PC-3 (cell line): ENCODE data around the gene PLXNA4. TPM values are rescaled to one million over a fixed set of nuclear protein-coding genes. Genes with fewer than 3 reads are reported as not detected.

Experiments used
- ATAC-seq: fragments of 200-7000 bp; cut with Tn5 transposase; 2 replicates; pipeline ENCODE4 v1.9.1; 2020; ENCODE audit warnings: mild to moderate bottlenecking, moderate library complexity
- BruUV-seq: library from RNA; stranded (reverse); fragments of 400-500 nt; replicated peaks from 2 replicates; lab custom pipeline; 2021; lab: Mats Ljungman, UMichigan
- CTCF ChIA-PET: fragments of 300-600 bp; sonication (Branson Sonifier 250); formaldehyde crosslinking; loops from one replicate; lab custom pipeline; 2022; ENCODE audit warnings: antibody characterized with exemption; lab: Charles Lee
- POLR2A ChIA-PET: fragments of 300-600 bp; sonication (Branson Sonifier 250); formaldehyde crosslinking; loops from one replicate; lab custom pipeline; 2022; ENCODE audit warnings: antibody characterized with exemption; ENCODE audit not compliant: unreplicated experiment; lab: Charles Lee
- DNase-seq: peaks from one replicate; pipeline ENCODE4 v3.0.0-alpha.2; 2015
- H2AFZ ChIP-seq: fragments of 300-600 bp; sonication (generic); 2 replicates; pipeline ENCODE4 v1.6.0; 2016; ENCODE audit warnings: antibody characterized with exemption, low read length
- H3F3A ChIP-seq: fragments of 300-600 bp; sonication (generic); one replicate; pipeline ENCODE4 v1.6.0; 2017; ENCODE audit warnings: antibody characterized with exemption, low read length, control low read depth, mild to moderate bottlenecking; ENCODE audit not compliant: unreplicated experiment
- H3K27ac ChIP-seq: fragments of 300-600 bp; sonication (generic); 2 replicates; pipeline ENCODE4 v1.5.1; 2016; ENCODE audit warnings: mild to moderate bottlenecking, low read length
- H3K27me3 ChIP-seq: fragments of 300-600 bp; sonication (generic); 2 replicates; pipeline ENCODE4 v1.6.1; 2016; ENCODE audit warnings: low read length, mixed read lengths
- H3K36me3 ChIP-seq: fragments of 300-600 bp; sonication (generic); 2 replicates; pipeline ENCODE4 v1.6.1; 2016; ENCODE audit warnings: low read depth, mixed run types, low read length, mixed read lengths
- H3K4me1 ChIP-seq: fragments of 300-600 bp; sonication (generic); 2 replicates; pipeline ENCODE4 v1.5.1; 2016; ENCODE audit warnings: low read length; ENCODE audit not compliant: insufficient read depth
- H3K4me2 ChIP-seq: fragments of 300-600 bp; sonication (generic); 2 replicates; pipeline ENCODE4 v1.6.0; 2016; ENCODE audit warnings: low read length
- H3K4me3 ChIP-seq: fragments of 300-600 bp; sonication (generic); 2 replicates; pipeline ENCODE4 v1.5.1; 2016; ENCODE audit warnings: mild to moderate bottlenecking, low read length, mixed read lengths
- H3K79me2 ChIP-seq: fragments of 300-600 bp; sonication (generic); 2 replicates; pipeline ENCODE4 v1.6.1; 2017; ENCODE audit warnings: low read length, mixed read lengths
- H3K9ac ChIP-seq: fragments of 300-600 bp; sonication (generic); 2 replicates; pipeline ENCODE4 v1.6.0; 2016; ENCODE audit warnings: mild to moderate bottlenecking, low read length
- H3K9me2 ChIP-seq: fragments of 300-600 bp; sonication (generic); replicated peaks from 2 replicates; pipeline ENCODE4 v1.6.1; 2016; ENCODE audit warnings: mixed run types, low read length, mixed read lengths
- H3K9me3 ChIP-seq: fragments of 300-600 bp; sonication (generic); 2 replicates; pipeline ENCODE4 v1.6.1; 2016; ENCODE audit warnings: low read length, mixed read lengths
- H4K20me1 ChIP-seq: fragments of 300-600 bp; sonication (generic); 2 replicates; pipeline ENCODE4 v1.6.1; 2016; ENCODE audit warnings: low read length, mixed read lengths
- EZH2 ChIP-seq: fragments of 300-600 bp; sonication (generic); IDR thresholded peaks from one replicate; pipeline ENCODE4 v1.6.1; 2017; ENCODE audit warnings: antibody characterized with exemption, mild to moderate bottlenecking, low read length; ENCODE audit not compliant: unreplicated experiment
- EZH2phosphoT487 ChIP-seq: fragments of 300-600 bp; sonication (generic); IDR thresholded peaks from 2 replicates; pipeline ENCODE4 v1.6.1; 2018; ENCODE audit warnings: mild to moderate bottlenecking, antibody characterized with exemption, low read length, borderline replicate concordance
- intact Hi-C: fragments of 100-400 bp; cut with micrococcal nuclease; formaldehyde crosslinking; loops from 2 replicates; pipeline ENCODE4 v1.9.0; 2023
- total RNA-seq: library from RNA; depleted of rRNA; stranded (reverse); fragments of >200 nt; gene quantifications from 2 replicates; pipeline ENCODE4 v1.2.3, GENCODE V29; 2014
- TF ChIP-seq, protein P1 (sequence below): fragments of 300-600 bp; sonication (generic); conservative IDR thresholded peaks from 2 replicates; pipeline ENCODE4 v1.5.1; 2017; ENCODE audit warnings: antibody characterized with exemption, low read depth, mild to moderate bottlenecking, low read length

Gene PLXNA4
- total RNA-seq, 1 experiment from 2014 or later: 1.2 TPM

- Histone ChIP-seq H3K27me3 (no peaks in the 10 kb centered on the region), H3K4me3 (no peak overlapping the region), H3K9me2 (no peaks in the 10 kb centered on the region), H3K9ac (no peak overlapping the region), H3F3A (no peaks in the 10 kb centered on the region), H3K4me2 (no peak overlapping the region), H3K79me2 (no peaks in the 10 kb centered on the region), H3K4me1 (no peaks in the 10 kb centered on the region), H3K36me3 (no peaks in the 10 kb centered on the region), H2AFZ (no peak overlapping the region), H3K27ac (no peak overlapping the region), H4K20me1 (no peaks in the 10 kb centered on the region), H3K9me3 (no peaks in the 10 kb centered on the region)
- intact Hi-C loops: no loop called here
- BruUV-seq: no TSS peak
- DNase-seq (no peak), ATAC-seq (no peak)
- no peak for TF ChIP-seq EZH2phosphoT487
- no peak for TF ChIP-seq EZH2
- CTCF ChIA-PET: no interaction called here
- POLR2A ChIA-PET: no interaction called here
Observed at GRCh38 chr7:132504852-132505251, 71.4 kb downstream of the PLXNA4 start.

DNA sequence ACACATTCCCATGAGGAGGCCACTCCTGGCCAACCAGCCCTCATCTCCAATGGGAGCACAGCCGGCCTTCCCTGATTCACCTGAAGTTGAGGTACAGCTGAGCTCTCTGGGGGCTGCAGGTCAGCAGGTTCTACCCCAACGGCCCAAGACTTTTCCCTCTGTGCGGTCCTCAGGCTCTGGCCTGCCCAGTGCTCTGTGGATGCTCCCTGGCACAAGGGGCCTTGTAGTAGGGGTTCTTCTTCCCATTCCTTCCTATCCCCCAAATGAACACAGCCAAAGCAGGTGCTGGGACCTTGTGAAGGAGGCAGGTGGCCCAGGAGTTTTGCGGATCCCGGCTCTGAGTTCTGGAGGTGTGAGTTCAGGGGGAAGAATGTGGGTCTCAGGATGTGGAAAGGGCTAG lies 72.2 kb downstream of the PLXNA4 start:
- Histone ChIP-seq H3K79me2 (no peaks in the 10 kb centered on the region), H3K27me3 (no peaks in the 10 kb centered on the region), H3K4me3 (no peak overlapping the region), H3K4me1 (no peaks in the 10 kb centered on the region), H3K36me3 (no peaks in the 10 kb centered on the region), H3K9me2 (no peaks in the 10 kb centered on the region), H4K20me1 (no peaks in the 10 kb centered on the region), H3K27ac (no peak overlapping the region), H3K9ac (no peak overlapping the region), H2AFZ (no peak overlapping the region), H3K9me3 (no peaks in the 10 kb centered on the region), H3F3A (no peaks in the 10 kb centered on the region), H3K4me2 (no peak overlapping the region)
- BruUV-seq: no TSS peak
- POLR2A ChIA-PET: no interaction called here
- intact Hi-C loops: no loop called here
- TF ChIP-seq EZH2phosphoT487 (no peak), EZH2 (no peak)
- TF ChIP-seq, protein P1, sequence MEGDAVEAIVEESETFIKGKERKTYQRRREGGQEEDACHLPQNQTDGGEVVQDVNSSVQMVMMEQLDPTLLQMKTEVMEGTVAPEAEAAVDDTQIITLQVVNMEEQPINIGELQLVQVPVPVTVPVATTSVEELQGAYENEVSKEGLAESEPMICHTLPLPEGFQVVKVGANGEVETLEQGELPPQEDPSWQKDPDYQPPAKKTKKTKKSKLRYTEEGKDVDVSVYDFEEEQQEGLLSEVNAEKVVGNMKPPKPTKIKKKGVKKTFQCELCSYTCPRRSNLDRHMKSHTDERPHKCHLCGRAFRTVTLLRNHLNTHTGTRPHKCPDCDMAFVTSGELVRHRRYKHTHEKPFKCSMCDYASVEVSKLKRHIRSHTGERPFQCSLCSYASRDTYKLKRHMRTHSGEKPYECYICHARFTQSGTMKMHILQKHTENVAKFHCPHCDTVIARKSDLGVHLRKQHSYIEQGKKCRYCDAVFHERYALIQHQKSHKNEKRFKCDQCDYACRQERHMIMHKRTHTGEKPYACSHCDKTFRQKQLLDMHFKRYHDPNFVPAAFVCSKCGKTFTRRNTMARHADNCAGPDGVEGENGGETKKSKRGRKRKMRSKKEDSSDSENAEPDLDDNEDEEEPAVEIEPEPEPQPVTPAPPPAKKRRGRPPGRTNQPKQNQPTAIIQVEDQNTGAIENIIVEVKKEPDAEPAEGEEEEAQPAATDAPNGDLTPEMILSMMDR: no peak
- ATAC-seq (no peak), DNase-seq (no peak)
- CTCF ChIA-PET: no interaction called here

GRCh38 chr7:132503415-132503814 lies 72.9 kb downstream of the PLXNA4 start:
- Histone ChIP-seq H3K9me3 (no peaks in the 10 kb centered on the region), H3K36me3 (no peaks in the 10 kb centered on the region), H3K4me3 (no peak overlapping the region), H2AFZ (no peak overlapping the region), H4K20me1 (no peaks in the 10 kb centered on the region), H3K27me3 (no peaks in the 10 kb centered on the region), H3K4me2 (no peak overlapping the region), H3K9ac (no peak overlapping the region), H3F3A (no peaks in the 10 kb centered on the region), H3K4me1 (no peaks in the 10 kb centered on the region), H3K9me2 (no peaks in the 10 kb centered on the region), H3K79me2 (no peaks in the 10 kb centered on the region), H3K27ac (no peak overlapping the region)
- TF ChIP-seq, protein P1: no peak
- TF ChIP-seq EZH2 (no peak), EZH2phosphoT487 (no peak)
- no TSS peak for BruUV-seq
- DNase-seq (no peak), ATAC-seq (no peak)
- intact Hi-C loops: no loop called here
- ChIA-PET CTCF (no interaction called here), POLR2A (no interaction called here)
